ENCODE measurements around the gene ZFYVE26.

The ZFYVE26 gene

GRCh38 chr14:67735336-67736147 is 80.8 kb downstream of the ZFYVE26 start:
- H3K4me1 ChIP-seq (ENCODE audit: control insufficient read depth in 1 of 2, insufficient read depth in 2 of 2, low read length in 2 of 2), result peaks cover 0 to 8% of the 10 kb centered on the region in 2 donors
- H3K27ac ChIP-seq (ENCODE audit: low read depth, low read length), result no peak overlapping the region
- H3K9ac ChIP-seq (ENCODE audit: low read depth in 1 of 2, low read length in 2 of 2), result no peak overlapping the region
- no peaks in the 10 kb centered on the region for H3K27me3 ChIP-seq (ENCODE audit: control insufficient read depth in 1 of 2, insufficient read depth in 2 of 2, low read length in 2 of 2)
- no peaks in the 10 kb centered on the region for H3K36me3 ChIP-seq (ENCODE audit: control insufficient read depth in 1 of 2, insufficient read depth in 2 of 2, low read length in 2 of 2)
- H3K9me3 ChIP-seq (ENCODE audit: control insufficient read depth in 1 of 2, low read length in 2 of 2), result no peaks in the 10 kb centered on the region
- no peak overlapping the region for H3K4me3 ChIP-seq (ENCODE audit: low read depth in 1 of 2, low read length in 2 of 2)

DNA sequence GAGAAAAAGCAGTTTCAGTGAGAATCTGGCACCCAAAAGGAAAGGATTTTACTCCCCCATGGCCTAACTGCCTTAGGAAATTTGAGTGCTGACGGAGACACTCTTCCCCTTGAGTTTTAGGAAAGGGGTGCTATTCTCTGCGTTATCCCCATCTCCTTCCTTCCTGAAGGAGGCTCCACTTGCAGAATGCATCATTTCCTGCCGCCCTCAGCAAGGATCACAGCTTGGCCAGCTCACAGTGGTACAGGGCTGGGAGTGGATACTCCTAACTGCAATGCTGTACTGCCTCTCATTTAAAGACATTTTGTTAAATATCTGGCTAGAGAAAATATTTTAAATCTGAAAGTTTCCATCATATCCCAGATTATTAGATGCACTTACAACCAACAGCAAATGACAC is 81.7 kb downstream of the ZFYVE26 start:
- H3K27ac ChIP-seq (ENCODE audit: low read depth, low read length), result no peak overlapping the region

DNA sequence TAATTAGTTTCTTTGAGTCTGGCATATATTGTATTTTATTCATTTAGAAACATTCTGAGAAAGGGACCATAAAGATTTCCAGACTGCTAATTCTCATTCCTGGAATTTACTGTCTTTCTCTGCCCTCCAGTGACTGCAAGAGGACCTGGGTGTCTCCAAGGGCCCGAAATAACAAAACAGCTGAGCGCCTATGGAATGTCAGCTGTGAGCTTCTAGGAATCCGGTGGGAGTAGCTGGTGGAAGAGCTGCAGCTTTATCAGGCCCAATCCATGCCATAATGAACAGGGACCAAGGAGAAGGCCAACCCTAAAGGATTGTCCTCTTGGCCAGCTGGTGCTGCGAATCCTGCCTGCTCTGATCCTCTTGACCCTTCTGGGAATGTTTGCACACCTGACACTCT is 82.8 kb downstream of the ZFYVE26 start:
- H3K27me3 ChIP-seq (ENCODE audit: control insufficient read depth in 1 of 2, insufficient read depth in 2 of 2, low read length in 2 of 2), result no peaks in the 10 kb centered on the region
- no peak overlapping the region for H3K9ac ChIP-seq (ENCODE audit: low read depth in 1 of 2, low read length in 2 of 2)
- no peaks in the 10 kb centered on the region for H3K36me3 ChIP-seq (ENCODE audit: control insufficient read depth in 1 of 2, insufficient read depth in 2 of 2, low read length in 2 of 2)
- H3K27ac ChIP-seq (ENCODE audit: low read depth, low read length), result no peak overlapping the region
- H3K4me3 ChIP-seq (ENCODE audit: low read depth in 1 of 2, low read length in 2 of 2), result no peak overlapping the region
- H3K9me3 ChIP-seq (ENCODE audit: control insufficient read depth in 1 of 2, low read length in 2 of 2), result no peaks in the 10 kb centered on the region
- H3K4me1 ChIP-seq (ENCODE audit: control insufficient read depth in 1 of 2, insufficient read depth in 2 of 2, low read length in 2 of 2), result peaks cover 14 to 18% of the 10 kb centered on the region in 2 donors

More for the DNA sequence above, 81.7 kb downstream of the ZFYVE26 start:
- Histone ChIP-seq H3K36me3 (ENCODE audit: control insufficient read depth in 1 of 2, insufficient read depth in 2 of 2, low read length in 2 of 2) (no peaks in the 10 kb centered on the region), H3K9me3 (ENCODE audit: control insufficient read depth in 1 of 2, low read length in 2 of 2) (no peaks in the 10 kb centered on the region), H3K9ac (ENCODE audit: low read depth in 1 of 2, low read length in 2 of 2) (no peak overlapping the region), H3K27me3 (ENCODE audit: control insufficient read depth in 1 of 2, insufficient read depth in 2 of 2, low read length in 2 of 2) (no peaks in the 10 kb centered on the region), H3K4me3 (ENCODE audit: low read depth in 1 of 2, low read length in 2 of 2) (no peak overlapping the region), H3K4me1 (ENCODE audit: control insufficient read depth in 1 of 2, insufficient read depth in 2 of 2, low read length in 2 of 2) (peaks cover 5 to 13% of the 10 kb centered on the region in 2 donors)

DNA sequence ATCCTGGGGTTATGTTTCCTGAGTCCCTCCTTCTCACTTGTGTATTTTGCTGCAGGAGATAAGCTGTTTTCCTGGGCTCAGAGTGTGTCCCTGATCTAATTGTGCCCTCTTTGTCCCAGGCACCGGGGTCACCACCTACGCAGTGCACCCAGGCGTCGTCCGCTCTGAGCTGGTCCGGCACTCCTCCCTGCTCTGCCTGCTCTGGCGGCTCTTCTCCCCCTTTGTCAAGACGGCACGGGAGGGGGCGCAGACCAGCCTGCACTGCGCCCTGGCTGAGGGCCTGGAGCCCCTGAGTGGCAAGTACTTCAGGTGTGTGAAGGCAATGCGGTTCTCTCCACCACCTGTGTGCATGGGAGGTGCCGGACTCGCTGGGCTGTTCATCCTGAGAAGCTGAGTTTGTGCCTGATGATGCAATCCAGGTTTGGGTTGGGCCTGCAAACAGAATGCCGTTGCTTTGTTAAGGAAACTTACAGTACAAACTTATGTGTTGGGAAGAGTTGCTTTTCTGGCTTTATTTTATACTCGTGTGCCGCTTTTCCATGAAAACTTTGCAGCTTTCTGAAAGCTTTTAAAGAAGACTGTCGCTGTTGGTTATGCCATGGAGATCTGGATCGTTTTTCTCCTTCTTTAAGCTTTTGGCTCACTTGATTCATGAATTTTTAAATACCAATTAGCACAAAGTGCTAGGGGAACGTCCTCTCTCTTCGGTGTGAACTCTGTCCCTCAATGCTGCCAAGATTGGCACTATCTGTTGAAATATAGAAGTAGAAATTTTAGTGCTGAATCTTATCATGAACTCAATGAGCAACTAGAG is 87.1 kb downstream of the ZFYVE26 start:
- H3K4me3 ChIP-seq (ENCODE audit: low read depth in 1 of 2, low read length in 2 of 2), result peak overlapping the region; percentile 25 to 65
- peaks cover 0 to 5% of the 10 kb centered on the region in 2 donors for H3K27me3 ChIP-seq (ENCODE audit: control insufficient read depth in 1 of 2, insufficient read depth in 2 of 2, low read length in 2 of 2)
- H3K9ac ChIP-seq (ENCODE audit: low read depth in 1 of 2, low read length in 2 of 2), result peak overlapping the region in 1 of 2 donors; percentile 2
- no peak overlapping the region for H3K27ac ChIP-seq (ENCODE audit: low read depth, low read length)
- H3K9me3 ChIP-seq (ENCODE audit: control insufficient read depth in 1 of 2, low read length in 2 of 2), result no peaks in the 10 kb centered on the region
- H3K36me3 ChIP-seq (ENCODE audit: control insufficient read depth in 1 of 2, insufficient read depth in 2 of 2, low read length in 2 of 2), result no peaks in the 10 kb centered on the region
- peaks cover 14% of the 10 kb centered on the region in 2 donors for H3K4me1 ChIP-seq (ENCODE audit: control insufficient read depth in 1 of 2, insufficient read depth in 2 of 2, low read length in 2 of 2)

GRCh38 chr14:67728258-67728657 is 88.1 kb downstream of the ZFYVE26 start:
- Histone ChIP-seq H3K9me3 (ENCODE audit: control insufficient read depth in 1 of 2, low read length in 2 of 2) (no peaks in the 10 kb centered on the region), H3K4me3 (ENCODE audit: low read depth in 1 of 2, low read length in 2 of 2) (no peak overlapping the region), H3K27me3 (ENCODE audit: control insufficient read depth in 1 of 2, insufficient read depth in 2 of 2, low read length in 2 of 2) (peaks cover 0 to 5% of the 10 kb centered on the region in 2 donors), H3K9ac (ENCODE audit: low read depth in 1 of 2, low read length in 2 of 2) (no peak overlapping the region), H3K36me3 (ENCODE audit: control insufficient read depth in 1 of 2, insufficient read depth in 2 of 2, low read length in 2 of 2) (no peaks in the 10 kb centered on the region), H3K27ac (ENCODE audit: low read depth, low read length) (no peak overlapping the region), H3K4me1 (ENCODE audit: control insufficient read depth in 1 of 2, insufficient read depth in 2 of 2, low read length in 2 of 2) (peaks cover 14% of the 10 kb centered on the region in 2 donors)

- Histone ChIP-seq H3K4me1 (ENCODE audit: control insufficient read depth in 1 of 2, insufficient read depth in 2 of 2, low read length in 2 of 2) (peaks cover 14% of the 10 kb centered on the region in 2 donors), H3K4me3 (ENCODE audit: low read depth in 1 of 2, low read length in 2 of 2) (no peak overlapping the region), H3K9me3 (ENCODE audit: control insufficient read depth in 1 of 2, low read length in 2 of 2) (no peaks in the 10 kb centered on the region), H3K27me3 (ENCODE audit: control insufficient read depth in 1 of 2, insufficient read depth in 2 of 2, low read length in 2 of 2) (peaks cover 0 to 5% of the 10 kb centered on the region in 2 donors), H3K27ac (ENCODE audit: low read depth, low read length) (no peak overlapping the region), H3K9ac (ENCODE audit: low read depth in 1 of 2, low read length in 2 of 2) (no peak overlapping the region), H3K36me3 (ENCODE audit: control insufficient read depth in 1 of 2, insufficient read depth in 2 of 2, low read length in 2 of 2) (no peaks in the 10 kb centered on the region)
Observed at GRCh38 chr14:67727361-67727760, 89.0 kb downstream of the ZFYVE26 start.

- Histone ChIP-seq H3K27me3 (ENCODE audit: control insufficient read depth in 1 of 2, insufficient read depth in 2 of 2, low read length in 2 of 2) (peaks cover 0 to 5% of the 10 kb centered on the region in 2 donors), H3K9ac (ENCODE audit: low read depth in 1 of 2, low read length in 2 of 2) (no peak overlapping the region), H3K4me1 (ENCODE audit: control insufficient read depth in 1 of 2, insufficient read depth in 2 of 2, low read length in 2 of 2) (peaks cover 14% of the 10 kb centered on the region in 2 donors), H3K36me3 (ENCODE audit: control insufficient read depth in 1 of 2, insufficient read depth in 2 of 2, low read length in 2 of 2) (no peaks in the 10 kb centered on the region), H3K9me3 (ENCODE audit: control insufficient read depth in 1 of 2, low read length in 2 of 2) (no peaks in the 10 kb centered on the region), H3K27ac (ENCODE audit: low read depth, low read length) (no peak overlapping the region), H3K4me3 (ENCODE audit: low read depth in 1 of 2, low read length in 2 of 2) (no peak overlapping the region)
Observed at GRCh38 chr14:67725171-67725570, 91.2 kb downstream of the ZFYVE26 start.

GRCh38 chr14:67722293-67722692 is 94.1 kb downstream of the ZFYVE26 start:
- Histone ChIP-seq H3K9me3 (ENCODE audit: control insufficient read depth in 1 of 2, low read length in 2 of 2) (no peaks in the 10 kb centered on the region), H3K27me3 (ENCODE audit: control insufficient read depth in 1 of 2, insufficient read depth in 2 of 2, low read length in 2 of 2) (peaks cover 0 to 5% of the 10 kb centered on the region in 2 donors), H3K4me1 (ENCODE audit: control insufficient read depth in 1 of 2, insufficient read depth in 2 of 2, low read length in 2 of 2) (no peaks in the 10 kb centered on the region), H3K4me3 (ENCODE audit: low read depth in 1 of 2, low read length in 2 of 2) (no peak overlapping the region), H3K9ac (ENCODE audit: low read depth in 1 of 2, low read length in 2 of 2) (no peak overlapping the region), H3K27ac (ENCODE audit: low read depth, low read length) (no peak overlapping the region), H3K36me3 (ENCODE audit: control insufficient read depth in 1 of 2, insufficient read depth in 2 of 2, low read length in 2 of 2) (no peaks in the 10 kb centered on the region)

DNA sequence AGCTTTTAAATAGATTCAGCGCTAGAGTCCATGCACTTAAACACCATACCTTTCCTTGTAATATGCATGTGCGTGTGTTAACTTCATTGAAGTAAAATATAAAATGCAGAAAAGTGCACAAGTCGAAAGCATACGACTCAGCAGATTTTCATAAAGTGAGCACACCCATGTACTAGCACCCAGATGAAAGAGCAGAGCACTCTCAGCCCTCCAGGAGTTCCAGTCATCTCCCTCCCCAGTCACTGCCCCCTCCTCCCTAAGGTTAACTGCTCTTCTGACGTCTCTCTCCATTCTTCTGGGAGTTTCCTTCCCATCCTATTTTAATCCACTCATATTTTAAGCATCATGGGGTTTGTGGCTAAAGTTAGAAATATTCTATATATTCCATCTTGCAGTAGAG is 94.5 kb downstream of the ZFYVE26 start:
- no peak overlapping the region for H3K27ac ChIP-seq (ENCODE audit: low read depth, low read length)
- peaks cover 0 to 5% of the 10 kb centered on the region in 2 donors for H3K27me3 ChIP-seq (ENCODE audit: control insufficient read depth in 1 of 2, insufficient read depth in 2 of 2, low read length in 2 of 2)
- H3K4me1 ChIP-seq (ENCODE audit: control insufficient read depth in 1 of 2, insufficient read depth in 2 of 2, low read length in 2 of 2), result no peaks in the 10 kb centered on the region
- H3K36me3 ChIP-seq (ENCODE audit: control insufficient read depth in 1 of 2, insufficient read depth in 2 of 2, low read length in 2 of 2), result no peaks in the 10 kb centered on the region
- no peak overlapping the region for H3K9ac ChIP-seq (ENCODE audit: low read depth in 1 of 2, low read length in 2 of 2)
- H3K9me3 ChIP-seq (ENCODE audit: control insufficient read depth in 1 of 2, low read length in 2 of 2), result no peaks in the 10 kb centered on the region
- no peak overlapping the region for H3K4me3 ChIP-seq (ENCODE audit: low read depth in 1 of 2, low read length in 2 of 2)

GRCh38 chr14:67719866-67720265 is 96.5 kb downstream of the ZFYVE26 start:
- H3K27me3 ChIP-seq (ENCODE audit: control insufficient read depth in 1 of 2, insufficient read depth in 2 of 2, low read length in 2 of 2), result no peaks in the 10 kb centered on the region
- H3K36me3 ChIP-seq (ENCODE audit: control insufficient read depth in 1 of 2, insufficient read depth in 2 of 2, low read length in 2 of 2), result no peaks in the 10 kb centered on the region
- H3K4me3 ChIP-seq (ENCODE audit: low read depth in 1 of 2, low read length in 2 of 2), result no peak overlapping the region
- no peak overlapping the region for H3K9ac ChIP-seq (ENCODE audit: low read depth in 1 of 2, low read length in 2 of 2)
- H3K9me3 ChIP-seq (ENCODE audit: control insufficient read depth in 1 of 2, low read length in 2 of 2), result no peaks in the 10 kb centered on the region
- no peak overlapping the region for H3K27ac ChIP-seq (ENCODE audit: low read depth, low read length)
- H3K4me1 ChIP-seq (ENCODE audit: control insufficient read depth in 1 of 2, insufficient read depth in 2 of 2, low read length in 2 of 2), result no peaks in the 10 kb centered on the region
